SK-MEL-5 (cell line): Measurements from ENCODE around the gene MYBPH. TPM values are rescaled to one million over a fixed set of nuclear protein-coding genes. Genes with fewer than 3 reads are reported as not detected.

Experiments used
- DNase-seq: peaks from one replicate; pipeline ENCODE4 v3.0.0-alpha.2; 2016; ENCODE audit warnings: low read depth, low spot score
- in situ Hi-C: cut with HindIII; loops from 2 replicates; pipeline ENCODE4 v1.10.0; 2016; ENCODE audit warnings: low sequenced_read_pairs, high pct_unique_total_duplicates, low pct_unique_long_range_greater_than_20kb
- total RNA-seq: library from RNA; depleted of rRNA; stranded (reverse); fragments of >200 nt; shearing (Covaris generic); gene quantifications from 2 replicates; pipeline ENCODE4 v1.2.3, GENCODE V29; 2014; rRNA removed

The MYBPH gene
- total RNA-seq, 1 experiment from 2014 or later, result not detected

DNA sequence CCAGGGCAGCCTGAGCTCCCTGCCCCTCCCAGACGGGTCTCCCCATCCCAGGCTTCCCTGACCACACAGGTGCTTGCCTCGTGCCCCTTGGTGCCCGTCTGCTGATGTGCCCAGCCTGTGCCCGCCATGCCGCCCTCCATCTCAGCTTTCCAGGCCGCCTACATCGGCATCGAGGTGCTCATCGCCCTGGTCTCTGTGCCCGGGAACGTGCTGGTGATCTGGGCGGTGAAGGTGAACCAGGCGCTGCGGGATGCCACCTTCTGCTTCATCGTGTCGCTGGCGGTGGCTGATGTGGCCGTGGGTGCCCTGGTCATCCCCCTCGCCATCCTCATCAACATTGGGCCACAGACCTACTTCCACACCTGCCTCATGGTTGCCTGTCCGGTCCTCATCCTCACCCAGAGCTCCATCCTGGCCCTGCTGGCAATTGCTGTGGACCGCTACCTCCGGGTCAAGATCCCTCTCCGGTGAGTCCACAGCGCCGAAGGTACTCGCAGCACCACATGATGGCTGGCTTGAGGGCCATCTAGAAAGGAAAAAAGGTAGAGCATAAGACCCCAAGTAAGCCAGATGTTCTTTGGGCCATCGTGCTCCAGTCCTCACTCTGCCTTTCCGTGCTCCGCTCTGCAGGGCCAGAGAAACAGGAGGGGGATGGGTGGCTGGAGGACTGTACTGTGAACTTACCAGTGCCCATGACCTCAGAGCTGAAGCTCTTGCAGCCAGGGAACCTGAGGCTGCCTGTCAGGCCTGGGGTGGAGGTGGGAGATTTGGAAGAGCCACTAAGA, 46.7 kb downstream of the MYBPH start:
- in situ Hi-C loops, result no loop called here
- DNase-seq, result no peak

DNA sequence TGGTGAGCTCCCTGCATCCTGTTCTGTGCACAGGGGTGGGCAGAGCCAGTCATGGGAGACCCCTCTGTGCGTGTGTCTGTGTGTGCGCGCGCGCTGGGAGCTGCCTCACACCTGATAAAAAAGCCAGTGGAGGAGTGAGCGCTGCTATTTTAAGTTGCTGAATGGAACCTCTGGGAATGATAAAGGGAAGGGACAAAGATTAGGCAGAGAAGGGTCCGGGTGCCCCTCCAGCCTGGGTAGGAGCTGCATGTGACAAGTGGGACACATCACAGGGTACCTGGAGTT, 47.3 kb downstream of the MYBPH start:
- DNase-seq, result no peak
- in situ Hi-C loops, result no loop called here

DNA sequence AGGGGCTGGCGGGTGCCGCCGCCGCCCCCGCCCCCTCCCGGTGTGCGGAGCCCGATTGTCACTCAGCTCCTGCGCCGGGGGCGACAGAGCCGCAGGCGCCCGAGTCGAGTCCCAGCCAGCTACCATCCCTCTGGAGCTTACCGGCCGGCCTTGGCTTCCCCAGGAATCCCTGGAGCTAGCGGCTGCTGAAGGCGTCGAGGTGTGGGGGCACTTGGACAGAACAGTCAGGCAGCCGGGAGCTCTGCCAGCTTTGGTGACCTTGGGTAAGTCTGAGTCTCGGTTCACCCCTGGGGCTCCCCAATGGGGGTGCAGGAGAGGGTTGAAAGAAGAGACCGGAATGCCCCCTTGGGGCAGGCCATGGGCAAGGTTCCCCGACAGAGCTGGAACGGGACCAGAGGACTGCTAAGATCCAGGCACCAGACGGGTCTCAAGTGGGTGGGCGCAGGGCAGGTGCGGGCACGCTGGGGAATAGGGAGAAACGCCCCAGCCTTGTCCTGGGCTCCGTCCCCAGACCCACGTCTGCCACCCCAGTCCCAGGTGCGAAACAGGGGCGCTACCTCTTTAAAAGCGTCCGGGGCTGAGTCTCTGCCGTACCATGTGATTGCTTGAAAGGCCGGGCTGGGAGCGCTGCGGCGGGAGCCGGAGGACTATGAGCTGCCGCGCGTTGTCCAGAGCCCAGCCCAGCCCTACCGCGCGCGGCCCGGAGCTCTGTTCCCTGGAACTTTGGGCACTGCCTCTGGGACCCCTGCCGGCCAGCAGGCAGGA, 47.8 kb downstream of the MYBPH start, which contains the start of gene ADORA1:
ADORA1 (plus strand) TSS at position 61 of the 765 bp plus-strand sequence. CDS start 1,116 bp downstream, outside the sequence.
- in situ Hi-C loops, result no loop called here
- DNase-seq, result peak; percentile 28

- in situ Hi-C loops, result no loop called here
- no peak for DNase-seq
These were observed 48.6 kb downstream of the MYBPH start for GRCh38 chr1:203126866-203127665.

- in situ Hi-C loops, result no loop called here
- DNase-seq, result peak; percentile 40
These were observed 49.3 kb downstream of the MYBPH start for GRCh38 chr1:203126151-203126865.

DNA sequence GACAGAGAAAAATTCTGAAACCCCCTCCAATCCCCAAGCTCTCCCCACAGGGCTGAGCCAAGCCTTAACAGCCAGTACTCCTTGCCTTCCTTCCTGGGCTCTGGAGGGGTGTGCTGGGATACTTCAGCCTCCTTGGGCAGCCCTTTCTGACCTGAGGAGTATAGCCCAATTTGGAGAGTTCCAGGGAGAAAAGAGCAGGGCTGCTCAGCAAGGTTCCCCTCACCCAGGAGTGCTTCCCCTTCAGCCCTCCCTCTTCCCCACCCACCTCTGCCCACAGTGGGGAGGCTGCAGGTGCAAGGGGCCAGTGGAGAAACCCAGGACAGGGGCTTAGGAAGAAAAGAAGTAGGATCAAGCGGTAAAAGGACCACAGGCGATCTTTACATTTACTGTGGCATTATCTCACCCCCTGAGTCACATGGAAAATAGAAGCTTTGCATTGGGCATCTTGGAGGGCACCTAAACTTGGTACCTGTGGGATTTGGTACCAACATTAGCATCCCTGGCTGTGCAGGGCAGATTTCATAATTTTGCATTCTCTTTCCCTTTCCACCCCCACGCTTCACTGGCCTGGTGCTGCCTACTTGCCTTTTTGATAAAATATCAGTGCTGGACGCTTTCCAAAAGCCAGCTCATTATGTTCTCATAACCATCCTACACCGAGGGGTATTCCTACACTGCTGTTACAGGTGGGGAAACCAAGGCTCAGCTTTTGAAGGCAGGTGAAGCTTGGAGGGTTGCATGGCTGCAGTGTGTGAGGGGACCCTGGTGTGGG, 50.9 kb downstream of the MYBPH start:
- in situ Hi-C loops, result no loop called here
- no peak for DNase-seq

DNA sequence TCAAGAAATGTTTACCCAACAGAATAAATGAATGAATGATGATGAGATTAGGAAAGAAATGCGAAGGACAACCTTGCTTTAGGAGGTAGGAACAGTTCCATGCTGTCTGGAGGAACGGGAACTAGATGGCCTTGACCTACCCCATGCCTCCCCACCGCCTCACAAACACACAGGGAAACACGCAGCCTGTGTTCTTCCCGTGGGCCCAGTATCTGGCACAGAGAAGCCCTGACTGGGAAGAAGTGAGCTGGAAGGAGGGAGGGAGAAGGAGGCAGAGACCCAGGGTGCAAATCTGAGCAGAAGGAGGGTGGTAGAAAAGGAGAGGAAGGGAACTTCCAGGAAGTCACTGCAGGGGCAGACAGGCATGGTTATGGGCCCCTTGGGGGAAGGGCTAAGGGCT, 51.6 kb downstream of the MYBPH start:
- in situ Hi-C loops, result no loop called here
- no peak for DNase-seq

DNA sequence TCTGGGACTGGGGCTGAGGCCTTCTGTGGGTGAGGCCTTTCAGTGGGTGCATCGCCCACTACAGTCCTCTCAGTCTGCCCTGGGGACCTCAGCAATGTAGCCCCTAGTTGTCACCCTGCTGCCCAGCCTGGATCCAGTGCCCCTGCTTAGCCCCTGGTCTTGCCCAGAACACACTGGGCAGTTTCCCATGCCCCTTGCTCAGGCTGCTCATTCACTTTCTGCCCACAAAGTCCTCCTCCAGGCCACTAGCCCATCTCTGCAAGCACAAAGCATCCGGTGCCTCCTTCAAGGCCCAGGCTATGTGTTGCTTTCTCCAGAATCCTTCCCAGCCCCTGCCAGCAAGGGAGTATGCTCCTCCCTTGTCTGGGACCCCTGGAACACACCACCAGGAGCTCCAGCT, 53.5 kb downstream of the MYBPH start:
- DNase-seq, result no peak
- in situ Hi-C loops, result no loop called here

- no peak for DNase-seq
- in situ Hi-C loops, result no loop called here
These were observed 54.2 kb downstream of the MYBPH start for GRCh38 chr1:203121186-203122015.

- in situ Hi-C loops, result no loop called here
- no peak for DNase-seq
These were observed 55.1 kb downstream of the MYBPH start for GRCh38 chr1:203120325-203121153.

Other genes with a start within 250 kb of the MYBPH start
- gene KLHL12, start 248.6 kb downstream of the MYBPH start, total RNA-seq, result 34.3 and 35.7 TPM in 2 replicates
- 251 and 265 TPM in 2 replicates for gene ADIPOR1, start 217.5 kb downstream of the MYBPH start, total RNA-seq
- 72.6 and 75.5 TPM in 2 replicates for gene CYB5R1, start 208.6 kb downstream of the MYBPH start, total RNA-seq
- 64.8 and 78.1 TPM in 2 replicates for gene TMEM183A, start 168.5 kb downstream of the MYBPH start, total RNA-seq
- 4.5 and 4.8 TPM in 2 replicates for gene PPFIA4, start 149.3 kb downstream of the MYBPH start, total RNA-seq
- gene MYOG, start 89.8 kb downstream of the MYBPH start, total RNA-seq, result not detected in 2 replicates
- 0.92 TPM in 1 of 2 replicates, not detected in the other for gene ADORA1, start 48.1 kb downstream of the MYBPH start, total RNA-seq
- gene CHI3L1, start 10.9 kb upstream of the MYBPH start, total RNA-seq, result 0.08 TPM in 1 of 2 replicates, not detected in the other
- gene CHIT1, start 53.8 kb upstream of the MYBPH start, total RNA-seq, result not detected in 2 replicates
- 4.7 and 4.8 TPM in 2 replicates for gene BTG2, start 129.7 kb upstream of the MYBPH start, total RNA-seq
- 0.16 TPM in 2 replicates for gene FMOD, start 175.3 kb upstream of the MYBPH start, total RNA-seq